ENCODE measurements around the gene WNT8A.
A peak's percentile ranks its signal among the peaks of the same experiment; 100 is the strongest.

Gene WNT8A

GRCh38 chr5:138092301-138092700 is 8.5 kb downstream of the WNT8A start:
- DNase-seq: no peak

- DNase-seq: no peak
Measured at GRCh38 chr5:138093036-138093435, 9.2 kb downstream of the WNT8A start.

- DNase-seq: no peak
Measured at GRCh38 chr5:138095100-138095907, 11.5 kb downstream of the WNT8A start.

GRCh38 chr5:138096363-138096762 is 12.5 kb downstream of the WNT8A start:
- no peak for DNase-seq

GRCh38 chr5:138096997-138097828 is 13.4 kb downstream of the WNT8A start:
- no peak for DNase-seq

GRCh38 chr5:138102454-138103318 is 18.9 kb downstream of the WNT8A start:
- no peak for DNase-seq

GRCh38 chr5:138103319-138103637 is 19.4 kb downstream of the WNT8A start:
- DNase-seq: no peak

GRCh38 chr5:138105709-138106108 is 21.9 kb downstream of the WNT8A start:
- no peak for DNase-seq

GRCh38 chr5:138107213-138107612 is 23.4 kb downstream of the WNT8A start:
- no peak for DNase-seq

GRCh38 chr5:138109463-138110265 is 25.8 kb downstream of the WNT8A start:
- no peak for DNase-seq

- DNase-seq: no peak
Measured at GRCh38 chr5:138110266-138110963, 26.6 kb downstream of the WNT8A start.

- no peak for DNase-seq
Measured at GRCh38 chr5:138111181-138111580, 27.3 kb downstream of the WNT8A start.

- no peak for DNase-seq
Measured at GRCh38 chr5:138111937-138112336, 28.1 kb downstream of the WNT8A start.

- DNase-seq: no peak
Measured at GRCh38 chr5:138115254-138115653, 31.4 kb downstream of the WNT8A start.

GRCh38 chr5:138128334-138128733 is 44.5 kb downstream of the WNT8A start:
- no peak for DNase-seq

GRCh38 chr5:138129347-138129746 is 45.5 kb downstream of the WNT8A start:
- DNase-seq: no peak

- DNase-seq: no peak
Measured at GRCh38 chr5:138132543-138132942, 48.7 kb downstream of the WNT8A start.

GRCh38 chr5:138138949-138139780 is 55.3 kb downstream of the WNT8A start, which contains the start of gene NME5:
Gene NME5 (minus strand): TSS chr5:138139428. CDS start chr5:138138780, 648 bp downstream.
- DNase-seq: peak; percentile 50

- peak; percentile 75 for DNase-seq
Measured at GRCh38 chr5:138139781-138140090, 55.9 kb downstream of the WNT8A start.

GRCh38 chr5:138140268-138140667 is 56.4 kb downstream of the WNT8A start:
- no peak for DNase-seq
